ENCODE results near the gene ADAM15. TPM values are rescaled to one million over a fixed set of nuclear protein-coding genes. Genes with fewer than 3 reads are reported as not detected.
A peak's percentile ranks its signal among the peaks of the same experiment; 100 is the strongest.

ADAM15 gene
- total RNA-seq, 1 experiment from 2014 or later, result 38.4 TPM

DNA sequence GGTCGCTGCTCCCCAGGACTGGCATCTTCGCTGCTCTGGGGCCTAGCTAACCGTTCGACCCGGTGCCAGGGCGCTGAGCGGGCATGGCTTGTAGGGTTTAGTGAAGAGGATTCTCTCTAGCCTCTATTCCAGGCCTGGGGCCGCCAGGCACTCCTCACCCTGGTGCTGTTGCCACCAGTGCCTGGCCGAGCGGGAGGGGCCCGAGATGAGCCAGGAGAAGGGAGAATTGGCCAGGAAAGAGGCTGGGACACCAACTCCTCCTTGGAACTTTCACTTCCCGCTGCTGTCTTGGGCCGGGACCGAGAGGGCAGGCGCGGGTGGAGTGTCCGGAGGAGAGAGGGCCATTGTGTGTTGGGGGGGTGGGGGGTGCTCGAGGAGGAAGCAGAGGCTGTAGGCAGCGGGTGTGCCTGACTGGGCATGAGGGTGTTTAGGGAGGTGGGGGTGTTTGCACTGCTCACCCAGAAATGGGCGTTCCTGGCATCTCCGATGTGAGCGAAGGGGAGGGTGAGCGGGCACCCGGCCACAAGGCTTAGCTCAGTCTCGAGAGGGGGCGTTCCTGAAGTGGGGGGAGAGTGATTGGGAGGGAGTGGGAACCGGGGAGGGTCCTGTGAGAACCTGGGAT lies 772 bp downstream of the ADAM15 start:
- Mint-ChIP-seq H3K27ac (no peak overlapping the region), H3K4me3 (peak overlapping the region; percentile 65), H3K36me3 (no peaks in the 10 kb centered on the region), H3K27me3 (ENCODE audit: low read depth) (peaks cover 20% of the 10 kb centered on the region), H3K4me1 (peaks cover 32% of the 10 kb centered on the region), H3K9me3 (no peaks in the 10 kb centered on the region)
- ATAC-seq, result peak; percentile 1; the same call in 1 of the 2 replicates
- POLR2A ChIA-PET, result interaction anchor here (0.6 kb wide), 1 partner anchor 30 kb away, joined by 3 read pairs; no protein-coding TSS in a partner anchor
- no peak for DNase-seq (ENCODE audit: low spot score)
- TF ChIP-seq NR1H2 (CRISPR knock-in tag; IDR thresholded peaks at IDR 0.05) (no peak), RORB (CRISPR knock-in tag; IDR thresholded peaks at IDR 0.05) (no peak), NFYB (CRISPR knock-in tag; conservative IDR thresholded peaks at IDR 0.05; ENCODE audit: low read depth) (no peak), ZMAT4 (CRISPR knock-in tag; IDR thresholded peaks at IDR 0.05) (no peak), ESRRA (CRISPR knock-in tag; IDR thresholded peaks at IDR 0.05; ENCODE audit: borderline replicate concordance) (no peak), MAX (CRISPR knock-in tag; IDR thresholded peaks at IDR 0.05) (no peak), NR2C2 (CRISPR knock-in tag; IDR thresholded peaks at IDR 0.05) (no peak), ZNF671 (CRISPR knock-in tag; IDR thresholded peaks at IDR 0.05) (no peak), HMGXB4 (CRISPR knock-in tag; IDR thresholded peaks at IDR 0.05) (no peak)
- TF ChIP-seq, protein P1, sequence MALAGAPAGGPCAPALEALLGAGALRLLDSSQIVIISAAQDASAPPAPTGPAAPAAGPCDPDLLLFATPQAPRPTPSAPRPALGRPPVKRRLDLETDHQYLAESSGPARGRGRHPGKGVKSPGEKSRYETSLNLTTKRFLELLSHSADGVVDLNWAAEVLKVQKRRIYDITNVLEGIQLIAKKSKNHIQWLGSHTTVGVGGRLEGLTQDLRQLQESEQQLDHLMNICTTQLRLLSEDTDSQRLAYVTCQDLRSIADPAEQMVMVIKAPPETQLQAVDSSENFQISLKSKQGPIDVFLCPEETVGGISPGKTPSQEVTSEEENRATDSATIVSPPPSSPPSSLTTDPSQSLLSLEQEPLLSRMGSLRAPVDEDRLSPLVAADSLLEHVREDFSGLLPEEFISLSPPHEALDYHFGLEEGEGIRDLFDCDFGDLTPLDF (CRISPR knock-in tag; IDR thresholded peaks at IDR 0.05), result no peak
- CTCF ChIA-PET, result interaction anchor here (0.6 to 9.4 kb wide), 22 partner anchors 8 to 203 kb away, joined by 3 to 176 read pairs (median 8); partner anchors contain the start of genes EFNA3, EFNA4, SHC1 and ZBTB7B

GRCh38 chr1:155052439-155053395 lies 1.6 kb downstream of the ADAM15 start:
- no peak overlapping the region for H3K27ac Mint-ChIP-seq
- peak overlapping the region; percentile 65 for H3K4me3 Mint-ChIP-seq
- POLR2A ChIA-PET, result no interaction called here
- peaks cover 20% of the 10 kb centered on the region for H3K27me3 Mint-ChIP-seq (ENCODE audit: low read depth)
- H3K9me3 Mint-ChIP-seq, result no peaks in the 10 kb centered on the region
- ATAC-seq, result no peak
- CTCF ChIA-PET, result interaction anchor here (0.6 to 9.4 kb wide), 17 partner anchors 8 to 157 kb away, joined by 3 to 176 read pairs (median 8); partner anchors contain the start of genes EFNA3, EFNA4, SHC1 and ZBTB7B
- no peaks in the 10 kb centered on the region for H3K36me3 Mint-ChIP-seq
- no peak for DNase-seq (ENCODE audit: low spot score)
- H3K4me1 Mint-ChIP-seq, result peaks cover 26% of the 10 kb centered on the region
- no peak for TF ChIP-seq NFE2L1 (CRISPR knock-in tag; IDR thresholded peaks at IDR 0.05)
- no peak for TF ChIP-seq RELA (CRISPR knock-in tag; IDR thresholded peaks at IDR 0.05; ENCODE audit: borderline replicate concordance)
- TF ChIP-seq, protein P2, sequence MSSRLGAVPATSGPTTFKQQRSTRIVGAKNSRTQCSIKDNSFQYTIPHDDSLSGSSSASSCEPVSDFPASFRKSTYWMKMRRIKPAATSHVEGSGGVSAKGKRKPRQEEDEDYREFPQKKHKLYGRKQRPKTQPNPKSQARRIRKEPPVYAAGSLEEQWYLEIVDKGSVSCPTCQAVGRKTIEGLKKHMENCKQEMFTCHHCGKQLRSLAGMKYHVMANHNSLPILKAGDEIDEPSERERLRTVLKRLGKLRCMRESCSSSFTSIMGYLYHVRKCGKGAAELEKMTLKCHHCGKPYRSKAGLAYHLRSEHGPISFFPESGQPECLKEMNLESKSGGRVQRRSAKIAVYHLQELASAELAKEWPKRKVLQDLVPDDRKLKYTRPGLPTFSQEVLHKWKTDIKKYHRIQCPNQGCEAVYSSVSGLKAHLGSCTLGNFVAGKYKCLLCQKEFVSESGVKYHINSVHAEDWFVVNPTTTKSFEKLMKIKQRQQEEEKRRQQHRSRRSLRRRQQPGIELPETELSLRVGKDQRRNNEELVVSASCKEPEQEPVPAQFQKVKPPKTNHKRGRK (CRISPR knock-in tag; IDR thresholded peaks at IDR 0.05; ENCODE audit: borderline replicate concordance), result no peak
- TF ChIP-seq USF1 (CRISPR knock-in tag; IDR thresholded peaks at IDR 0.05), result no peak
- TF ChIP-seq TCF7 (CRISPR knock-in tag; IDR thresholded peaks at IDR 0.05; ENCODE audit: low read depth), result no peak
- no peak for TF ChIP-seq NR1H2 (CRISPR knock-in tag; IDR thresholded peaks at IDR 0.05)
- no peak for TF ChIP-seq PRDM15 (CRISPR knock-in tag; IDR thresholded peaks at IDR 0.05)
- no peak for TF ChIP-seq JUN (CRISPR knock-in tag; IDR thresholded peaks at IDR 0.05)
- no peak for TF ChIP-seq ZNF138 (CRISPR knock-in tag; conservative IDR thresholded peaks at IDR 0.05)
- no peak for TF ChIP-seq EMX1 (CRISPR knock-in tag; IDR thresholded peaks at IDR 0.05)
- TF ChIP-seq, protein P3, sequence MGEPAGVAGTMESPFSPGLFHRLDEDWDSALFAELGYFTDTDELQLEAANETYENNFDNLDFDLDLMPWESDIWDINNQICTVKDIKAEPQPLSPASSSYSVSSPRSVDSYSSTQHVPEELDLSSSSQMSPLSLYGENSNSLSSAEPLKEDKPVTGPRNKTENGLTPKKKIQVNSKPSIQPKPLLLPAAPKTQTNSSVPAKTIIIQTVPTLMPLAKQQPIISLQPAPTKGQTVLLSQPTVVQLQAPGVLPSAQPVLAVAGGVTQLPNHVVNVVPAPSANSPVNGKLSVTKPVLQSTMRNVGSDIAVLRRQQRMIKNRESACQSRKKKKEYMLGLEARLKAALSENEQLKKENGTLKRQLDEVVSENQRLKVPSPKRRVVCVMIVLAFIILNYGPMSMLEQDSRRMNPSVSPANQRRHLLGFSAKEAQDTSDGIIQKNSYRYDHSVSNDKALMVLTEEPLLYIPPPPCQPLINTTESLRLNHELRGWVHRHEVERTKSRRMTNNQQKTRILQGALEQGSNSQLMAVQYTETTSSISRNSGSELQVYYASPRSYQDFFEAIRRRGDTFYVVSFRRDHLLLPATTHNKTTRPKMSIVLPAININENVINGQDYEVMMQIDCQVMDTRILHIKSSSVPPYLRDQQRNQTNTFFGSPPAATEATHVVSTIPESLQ (CRISPR knock-in tag; IDR thresholded peaks at IDR 0.05), result no peak
- TF ChIP-seq GTF2I (CRISPR knock-in tag; conservative IDR thresholded peaks at IDR 0.05), result no peak

All from WTC11 (cell line).